GM21515 (cell line): ENCODE measurements around the gene SESTD1.
"Not testable (repeated sequence)": the region's sequence is repeated elsewhere in the genome, so short reads cannot be mapped to it uniquely, and the experiment has no call there.

Experiments used
- ATAC-seq: cut with Tn5 transposase; IDR thresholded peaks from one replicate; pipeline ENCODE4 v1.9.1; 2021; ENCODE audit not compliant: unreplicated experiment

Gene SESTD1

DNA sequence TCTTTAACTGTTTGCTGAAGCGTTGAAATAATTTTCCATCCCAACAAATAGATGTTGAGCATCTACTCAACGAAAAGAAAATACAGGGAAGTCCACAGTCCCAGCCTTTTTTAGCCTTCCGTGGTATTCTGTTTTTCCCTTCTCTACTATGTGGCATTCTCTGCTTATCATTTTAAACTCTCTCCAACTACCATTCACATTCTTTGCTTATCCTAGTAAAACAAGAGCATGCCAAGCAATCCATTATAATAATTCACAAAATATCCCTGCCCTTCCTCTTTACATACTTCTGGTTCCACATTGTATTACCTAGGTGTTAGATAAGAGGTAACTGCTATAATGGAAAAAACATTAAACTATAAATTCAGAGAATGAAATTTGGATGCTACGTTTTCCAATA is 1.6 kb upstream of the SESTD1 start:
- no peak for ATAC-seq

DNA sequence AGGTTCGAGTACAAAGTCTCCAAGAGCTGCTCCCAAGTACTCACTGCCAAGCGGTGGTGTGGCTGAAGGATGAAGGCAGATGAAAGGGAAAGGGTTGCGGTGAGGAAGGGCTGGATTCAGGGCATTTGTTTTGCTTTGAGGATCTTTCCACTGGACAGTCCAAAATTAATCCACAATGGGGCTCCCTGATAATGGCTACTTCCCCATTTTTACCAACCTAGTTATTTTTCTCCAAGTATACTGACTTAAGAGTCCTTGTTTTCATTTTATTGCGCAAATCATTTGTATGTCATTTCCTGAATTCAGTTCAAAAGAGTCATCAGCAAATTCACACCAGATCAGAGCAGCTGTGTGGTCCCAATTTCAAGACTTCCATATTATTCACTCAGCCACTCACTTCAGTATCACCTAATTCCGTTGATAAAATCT is 464 bp upstream of the SESTD1 start:
- ATAC-seq: no peak

DNA sequence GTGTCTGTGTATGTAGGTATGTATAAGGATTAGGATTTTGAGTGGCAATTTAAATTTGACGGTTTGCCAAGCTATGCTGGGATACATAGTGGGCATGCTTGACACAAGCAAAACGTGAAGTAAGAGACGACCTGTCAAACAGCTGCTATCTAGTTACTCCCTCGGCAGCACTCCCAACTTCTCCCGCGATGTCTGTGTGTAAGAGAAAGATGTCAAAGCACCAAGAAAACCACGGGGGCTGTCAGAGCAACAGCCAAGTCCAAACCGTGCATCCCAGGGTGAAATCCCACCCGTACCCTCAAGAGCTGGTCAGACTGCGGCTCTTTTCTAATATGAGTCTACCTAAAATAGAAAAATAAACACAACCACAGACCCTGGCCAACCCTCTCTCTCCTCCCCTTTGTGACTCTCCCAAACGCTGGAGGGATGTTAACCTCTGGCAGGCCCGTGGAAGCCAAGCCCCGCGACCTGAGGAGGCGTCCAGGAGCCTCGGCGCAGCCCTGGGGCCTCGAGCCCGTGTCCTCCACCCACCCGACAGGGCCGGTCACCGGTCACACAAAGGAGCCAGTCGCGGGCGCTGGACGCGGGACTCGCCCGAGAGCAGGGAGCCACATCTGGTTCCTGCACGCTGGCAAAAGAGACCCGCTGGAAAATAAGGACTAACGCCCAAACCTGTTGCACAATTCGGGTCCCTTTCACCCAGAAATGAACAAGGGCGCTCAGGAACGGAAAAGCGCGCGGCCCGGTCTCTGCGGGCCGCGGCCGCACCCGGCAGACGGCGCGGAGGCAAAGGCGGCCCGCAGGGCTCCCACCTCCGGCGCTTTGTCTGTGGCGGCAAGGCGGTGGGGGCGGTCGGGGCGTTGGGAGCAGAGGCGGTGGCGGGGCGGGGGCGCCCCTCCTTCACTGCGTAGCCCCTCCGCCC is 925 bp downstream of the SESTD1 start:
- ATAC-seq: peak; percentile 38

DNA sequence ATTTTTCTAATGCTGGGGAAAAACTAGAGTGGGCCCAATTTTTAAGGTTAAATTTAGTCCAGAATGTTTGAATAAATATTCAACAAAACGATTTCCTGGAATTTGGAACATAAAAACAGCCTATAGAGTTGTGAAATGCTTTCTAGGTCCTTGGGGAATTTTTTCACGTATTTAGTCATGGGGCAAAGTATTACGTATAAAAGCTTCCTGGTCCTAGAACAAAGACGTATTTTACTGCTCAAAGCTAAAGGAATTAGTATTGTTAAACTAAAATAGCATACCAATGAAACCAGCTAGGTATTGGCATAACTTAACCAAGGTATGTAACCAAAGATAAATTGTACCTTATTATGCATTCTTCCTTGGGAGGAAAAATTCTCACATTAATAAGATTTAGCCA is 1.6 kb downstream of the SESTD1 start:
- ATAC-seq: no peak

DNA sequence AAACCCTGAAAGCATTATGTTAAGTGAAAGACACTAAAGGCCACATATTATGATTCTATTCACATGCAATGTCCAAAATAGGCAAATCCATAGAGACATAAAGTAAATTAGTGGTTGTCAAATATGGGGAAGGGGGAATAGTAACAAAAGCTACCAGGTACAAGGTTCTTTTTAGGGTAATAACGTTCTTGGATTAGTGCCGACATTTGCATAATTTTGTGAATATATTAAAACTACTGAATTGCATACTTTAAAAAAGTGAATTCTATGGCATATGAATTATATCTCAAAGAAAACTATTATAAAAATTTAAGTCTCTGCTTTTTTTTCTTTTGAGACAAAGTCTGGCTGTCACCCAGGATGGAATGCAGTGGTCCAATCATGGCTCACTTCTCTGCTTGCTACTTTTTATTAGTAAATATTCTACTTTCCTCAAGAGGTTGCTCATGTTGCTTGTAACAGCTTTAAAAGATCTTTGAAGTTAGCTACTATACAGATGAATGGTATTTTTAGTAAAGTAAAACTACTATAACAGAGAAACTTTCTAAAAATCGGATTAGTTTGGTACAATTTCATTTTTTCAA is 2.5 kb downstream of the SESTD1 start:
- no peak for ATAC-seq

DNA sequence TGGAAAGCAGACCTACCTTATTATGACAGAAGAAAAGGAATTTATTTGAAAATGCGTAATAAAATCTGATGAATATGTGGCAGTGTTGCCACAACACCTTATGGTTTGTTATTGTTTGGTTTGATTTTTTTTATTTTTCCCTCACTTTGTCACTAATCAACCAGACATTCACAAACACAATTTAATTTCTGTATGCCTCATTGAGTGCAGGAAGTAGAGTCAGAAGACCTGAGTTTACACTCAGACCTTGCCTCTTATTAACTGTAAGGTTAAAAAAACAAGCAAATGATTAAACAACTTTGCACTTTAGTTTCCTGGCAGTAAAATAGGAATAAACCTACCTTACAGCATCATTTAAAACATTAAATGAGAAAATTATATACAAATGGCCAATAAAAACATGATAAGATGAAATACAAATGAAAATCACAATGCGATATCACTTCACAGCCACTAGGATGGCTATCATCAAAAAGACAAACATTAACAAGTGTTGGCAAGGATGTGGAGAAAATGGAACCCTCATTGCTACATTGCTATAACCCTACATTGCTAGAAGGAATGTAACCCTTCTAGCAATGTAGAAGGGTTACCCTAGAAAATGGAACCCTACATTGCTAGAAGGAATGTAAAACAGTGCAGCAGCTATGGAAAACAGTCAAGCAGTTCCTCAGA is 3.3 kb downstream of the SESTD1 start:
- ATAC-seq: no peak

DNA sequence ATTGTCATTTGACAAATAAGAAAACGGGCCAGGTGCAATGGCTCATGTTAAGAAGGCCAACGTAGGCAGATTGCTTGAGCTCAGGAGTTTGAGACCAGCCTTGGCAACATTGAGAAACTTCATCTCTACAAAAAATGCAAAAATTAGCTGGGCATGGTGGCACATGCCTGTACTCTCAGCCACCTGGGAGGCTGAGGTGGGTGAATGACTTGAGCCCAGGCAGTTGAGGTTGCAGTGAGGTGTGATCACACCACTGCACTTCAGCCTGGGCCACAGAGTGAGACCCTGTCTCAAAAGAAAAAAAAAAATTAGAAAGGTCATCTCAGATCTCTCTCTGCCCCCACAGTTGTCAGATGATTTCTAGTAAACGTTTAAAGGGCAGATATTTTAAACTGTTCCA is 4.4 kb downstream of the SESTD1 start:
- ATAC-seq: no peak

DNA sequence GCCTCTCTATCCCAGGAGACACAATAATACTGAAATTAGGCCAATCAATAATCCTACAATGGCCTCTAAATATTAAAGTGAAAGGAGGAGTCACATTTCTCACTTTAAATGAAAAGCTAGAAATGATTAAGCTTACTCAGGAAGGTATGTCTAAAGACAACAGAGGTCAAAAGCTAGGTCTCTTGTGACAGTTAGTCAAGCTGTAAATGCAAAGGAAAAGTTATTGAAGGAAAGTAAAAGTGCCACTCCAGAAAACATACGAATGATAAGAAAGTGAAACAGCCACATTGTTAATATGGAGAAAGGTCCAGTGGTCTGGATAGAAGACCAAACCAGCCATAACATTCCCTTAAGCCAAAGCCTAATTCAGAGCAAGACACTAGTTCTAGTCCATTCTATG is 9.5 kb downstream of the SESTD1 start:
- ATAC-seq: no peak

DNA sequence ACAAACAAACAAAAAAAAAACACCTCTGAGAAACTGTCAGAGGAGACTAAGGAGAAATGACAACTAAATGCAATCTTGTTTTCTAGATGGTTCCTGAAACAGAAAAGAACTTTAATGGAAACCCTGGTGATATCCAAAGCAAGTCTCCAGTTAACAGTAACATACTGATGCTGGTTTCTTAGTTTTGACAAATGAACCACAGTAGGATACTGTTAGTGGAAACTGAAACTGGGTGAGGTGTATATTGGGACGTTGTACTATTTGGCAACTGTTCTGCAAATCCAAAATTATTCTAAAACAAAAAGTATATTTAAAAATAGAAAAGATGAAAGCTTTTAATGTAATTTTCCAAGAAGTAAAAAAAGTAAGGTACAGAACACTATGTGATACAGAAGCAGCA is 11.4 kb downstream of the SESTD1 start:
- ATAC-seq: peak; percentile 68

DNA sequence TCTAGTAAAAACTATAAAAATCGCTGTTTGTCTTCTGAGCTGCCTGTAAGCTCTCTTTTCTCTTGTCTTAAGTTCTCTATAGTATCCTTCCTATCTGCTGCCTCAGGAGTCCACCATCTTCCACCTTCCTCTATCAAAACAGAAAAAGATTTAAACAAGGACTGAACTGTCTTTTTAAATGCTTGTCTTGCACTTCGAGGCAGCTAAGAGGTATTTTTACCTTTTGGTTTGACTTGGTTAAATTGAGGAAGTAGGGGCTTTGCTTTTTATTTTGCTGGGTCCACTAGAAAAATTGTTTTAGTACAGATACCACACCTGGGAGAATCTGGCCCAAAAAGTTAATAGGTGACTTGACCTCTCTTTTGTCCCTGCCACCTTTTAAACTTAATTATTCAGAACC is 12.2 kb downstream of the SESTD1 start:
- no peak for ATAC-seq

DNA sequence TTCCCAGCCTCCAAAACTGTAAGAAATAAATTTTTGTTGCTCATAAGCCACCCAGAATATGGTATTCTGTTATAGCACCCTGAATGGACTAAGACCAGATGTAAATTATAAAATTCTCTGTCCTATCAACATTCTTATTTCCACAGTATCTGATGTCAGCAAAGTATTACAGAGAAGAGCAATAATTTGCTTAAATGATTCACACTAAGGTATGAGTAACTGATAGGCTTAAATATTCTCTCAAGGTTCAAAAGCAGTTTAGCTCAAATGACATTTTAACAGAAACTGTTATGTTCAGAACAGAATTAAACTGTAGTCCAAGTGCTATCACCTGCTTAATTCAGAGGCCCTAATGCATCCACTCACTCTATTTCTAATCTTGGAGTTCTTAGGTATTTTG is 12.8 kb downstream of the SESTD1 start:
- no peak for ATAC-seq

DNA sequence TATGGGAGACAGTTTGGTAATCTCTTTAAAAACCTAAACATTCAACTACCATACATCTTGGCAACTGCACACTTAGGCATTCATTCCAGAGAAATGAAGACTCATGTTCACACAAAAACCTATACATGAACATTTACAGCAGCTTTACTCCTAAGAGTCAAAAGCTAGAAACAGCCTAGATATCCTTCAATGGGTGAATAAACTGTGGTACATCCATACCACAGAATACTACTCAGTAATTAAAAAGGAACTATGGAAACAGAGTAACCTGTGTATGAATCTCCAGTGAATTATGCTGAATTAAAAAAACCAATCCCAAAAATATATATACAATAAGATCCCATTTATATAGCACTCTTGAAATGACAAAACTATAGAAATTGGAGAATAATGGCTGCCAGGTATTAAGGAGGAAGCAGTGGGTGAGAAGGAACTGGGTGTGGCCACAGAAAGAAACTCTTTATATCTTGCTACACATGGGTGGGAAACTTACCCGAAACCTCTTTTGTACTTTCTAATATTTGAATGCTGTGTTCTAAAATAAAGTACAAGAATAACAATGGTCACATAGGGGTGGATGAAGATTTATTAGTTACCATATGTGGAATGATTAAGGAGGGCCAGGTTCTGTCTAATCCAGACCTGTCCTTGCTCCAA is 13.7 kb downstream of the SESTD1 start:
- peak; percentile 37 for ATAC-seq

DNA sequence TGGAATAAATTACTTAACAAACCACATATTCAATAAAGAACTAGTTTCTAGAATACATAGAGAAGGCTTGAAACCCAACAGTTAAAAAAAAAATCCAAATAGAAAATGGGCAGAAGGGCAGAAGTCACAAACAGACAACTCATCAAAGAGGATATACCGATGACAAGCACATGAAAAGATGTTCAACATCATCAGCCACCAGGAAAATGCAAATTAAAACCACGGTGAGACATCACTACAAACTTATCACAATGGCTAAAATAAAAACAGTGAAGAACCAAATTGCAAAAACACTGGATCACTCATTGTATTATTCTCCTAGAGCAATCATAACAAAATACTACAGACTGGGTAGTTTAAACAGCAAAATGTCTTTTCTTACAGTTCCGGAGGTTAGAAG is 14.5 kb downstream of the SESTD1 start:
- no peak for ATAC-seq

DNA sequence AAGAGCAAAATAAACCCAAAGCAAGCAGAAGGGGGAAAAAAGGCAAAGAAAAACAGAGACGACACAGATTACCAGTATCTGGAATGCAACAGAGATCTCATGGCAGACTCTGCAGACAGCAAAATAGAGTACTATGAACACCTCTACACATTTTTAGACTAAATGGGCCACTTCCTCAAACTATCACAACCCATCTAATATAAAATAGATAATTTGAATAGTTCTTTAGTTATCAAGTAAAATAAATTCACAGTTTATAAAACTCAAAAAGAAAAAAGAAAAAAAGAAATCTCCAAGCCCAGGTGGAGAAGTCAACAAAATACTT is 16.6 kb downstream of the SESTD1 start:
- ATAC-seq: peak; percentile 25

DNA sequence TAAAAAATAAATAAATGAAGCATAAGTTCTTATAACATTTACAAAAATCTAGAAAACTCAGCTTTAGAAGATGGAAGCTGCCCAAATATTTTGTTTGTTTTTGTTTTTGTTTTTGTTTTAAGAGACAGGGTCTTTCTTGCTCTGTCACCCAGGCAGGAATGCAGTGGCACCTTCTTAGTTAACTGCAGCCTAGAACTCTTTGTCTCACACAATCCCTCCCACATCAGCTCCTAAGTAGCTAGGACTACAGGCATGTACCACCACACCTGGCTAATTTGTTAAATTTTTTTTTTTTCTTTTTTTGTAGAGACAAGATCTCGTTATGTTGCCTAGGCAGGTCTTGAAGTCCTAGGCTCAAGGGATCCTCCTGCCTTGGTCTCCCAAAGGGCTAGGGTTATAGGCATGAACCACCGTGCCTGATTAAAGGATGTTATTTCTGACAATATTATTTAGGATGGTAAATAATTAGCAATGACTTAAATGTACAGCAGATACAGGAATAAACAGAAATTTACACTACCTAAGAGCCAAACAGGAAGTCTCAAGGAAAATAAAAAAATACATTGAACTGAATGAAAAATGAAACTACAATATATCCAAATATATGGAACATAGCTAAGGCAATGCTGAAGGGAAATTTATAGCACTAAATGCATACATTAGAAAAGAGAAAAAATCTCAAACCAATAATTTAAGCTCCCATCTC is 17.2 kb downstream of the SESTD1 start:
- peak; percentile 32 for ATAC-seq

DNA sequence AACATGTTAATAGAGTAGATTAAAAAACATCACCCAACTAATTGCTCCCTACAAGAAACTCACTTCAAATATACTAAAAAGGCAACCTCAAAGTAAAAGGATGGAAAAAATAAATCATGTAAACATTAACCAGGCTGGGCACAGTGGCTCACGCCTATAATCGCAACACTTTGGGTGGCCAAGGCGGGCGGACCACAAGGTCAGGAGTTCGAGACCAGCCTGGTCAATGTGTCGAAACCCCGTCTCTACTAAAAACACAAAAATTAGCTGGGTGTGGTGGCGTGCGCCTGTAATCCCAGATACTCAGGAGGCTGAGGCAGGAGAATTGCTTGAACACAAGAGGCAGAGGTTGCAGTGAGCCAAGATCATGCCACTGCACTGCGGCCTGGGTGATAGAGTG is 18.8 kb downstream of the SESTD1 start:
- ATAC-seq: not testable (repeated sequence)

DNA sequence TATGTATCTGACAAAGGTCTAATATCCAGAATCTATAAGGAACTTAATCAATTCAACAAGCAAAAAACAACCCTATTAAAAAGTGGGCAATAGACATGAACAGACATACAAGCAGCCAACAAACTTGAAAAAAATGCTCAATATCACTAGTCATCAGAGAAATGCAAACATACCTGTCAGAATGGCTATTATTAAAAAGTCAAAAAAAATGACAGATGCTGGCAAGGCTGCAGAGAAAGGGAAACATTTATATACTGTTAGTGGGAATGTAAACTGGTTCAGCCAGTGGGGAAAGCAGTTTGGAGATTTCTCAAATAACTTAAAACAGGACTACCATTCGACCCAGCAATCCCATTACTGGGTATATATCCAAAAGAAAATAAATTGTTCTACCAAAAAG is 21.6 kb downstream of the SESTD1 start:
- no peak for ATAC-seq

DNA sequence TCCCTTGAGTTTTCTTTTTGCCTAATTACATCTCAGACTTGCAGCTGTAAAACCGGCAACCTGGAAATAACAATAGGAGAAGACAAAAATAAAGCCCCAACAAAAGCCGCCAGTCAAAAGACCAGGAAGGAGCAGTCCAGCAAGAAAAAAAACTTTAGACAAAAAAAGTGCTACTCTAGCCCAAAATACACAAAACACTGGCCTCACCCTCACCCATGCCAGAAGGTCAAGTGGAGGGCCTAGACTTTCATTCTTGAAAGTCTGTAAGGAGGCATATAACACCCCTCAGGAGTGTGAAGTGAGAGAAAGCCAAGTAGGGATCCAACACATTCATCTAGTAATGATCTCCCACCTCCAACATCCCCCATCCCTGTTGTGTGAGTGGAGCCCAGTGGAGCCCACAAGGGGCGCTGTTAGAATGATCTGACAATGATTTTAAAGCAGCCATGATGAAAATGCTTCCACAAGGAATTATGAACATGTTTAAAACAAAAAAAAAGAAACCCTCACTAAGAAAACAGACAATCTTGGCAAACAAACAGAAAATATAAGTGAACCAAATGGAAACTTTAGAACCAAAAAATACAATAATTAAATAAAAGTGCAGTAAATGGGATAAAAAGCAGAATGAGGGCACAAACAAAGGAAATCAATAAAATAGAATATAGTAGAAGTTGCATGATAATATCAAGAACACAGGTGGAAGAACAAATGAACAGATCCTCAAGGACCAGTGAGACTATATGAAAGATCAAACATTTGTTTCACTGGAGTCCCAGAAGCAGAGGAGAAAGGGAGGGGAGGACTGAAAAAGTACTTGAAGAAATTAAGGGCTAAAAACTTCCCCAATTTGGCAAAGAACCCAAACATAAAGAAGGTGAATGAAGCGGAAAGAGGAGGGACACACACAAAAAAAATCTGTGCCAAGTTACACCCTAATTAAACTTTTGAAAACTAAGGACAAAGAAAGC is 23.9 kb downstream of the SESTD1 start:
- ATAC-seq: no peak

DNA sequence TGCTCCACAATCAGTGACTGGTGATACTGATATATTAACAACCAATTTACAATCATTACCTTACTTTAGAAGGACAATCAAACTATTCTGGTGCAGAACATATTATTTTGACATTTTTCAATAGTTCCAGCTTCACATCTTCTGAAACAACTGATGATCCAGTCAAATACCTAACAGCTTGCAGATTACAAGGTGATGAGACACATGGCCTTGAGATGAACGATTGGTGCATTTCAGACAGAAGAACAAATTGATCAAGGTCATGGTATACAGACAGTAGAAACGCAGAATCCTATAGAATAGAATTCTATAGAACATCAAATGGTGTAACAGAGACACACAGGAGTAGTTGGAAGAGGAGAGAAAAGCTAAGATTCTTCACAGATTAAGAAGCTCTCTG is 24.8 kb downstream of the SESTD1 start:
- ATAC-seq: no peak

DNA sequence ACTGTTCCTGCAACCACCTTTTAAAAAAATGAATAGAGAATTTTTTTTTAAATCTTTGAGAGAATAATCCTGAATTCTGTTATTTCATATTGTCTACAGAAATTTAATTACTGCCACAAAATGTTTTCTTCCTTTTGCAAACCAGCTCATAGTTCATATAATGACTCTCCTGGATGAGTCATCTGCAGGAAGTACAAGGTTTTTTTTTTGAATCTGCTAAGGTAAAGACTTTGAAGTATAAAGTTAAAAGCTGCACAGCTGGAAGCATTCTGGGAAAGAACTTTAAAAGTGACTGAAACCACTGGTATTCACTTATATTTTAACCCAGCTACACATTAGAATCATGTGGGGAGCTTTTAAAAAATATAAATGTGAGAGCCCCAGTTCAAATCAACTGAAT is 25.4 kb downstream of the SESTD1 start:
- ATAC-seq: no peak
